ENCODE data around the gene LDAH. TPM values are rescaled to one million over a fixed set of nuclear protein-coding genes. Genes with fewer than 3 reads are reported as not detected.

LDAH gene
- total and polyA plus RNA-seq, 2 experiments from 2014 or later, result 12.1 to 37.5 TPM

- TF ChIP-seq REST (IDR thresholded peaks at IDR 0.05; ENCODE audit: unreplicated experiment) (no peak), CTCF (conservative IDR thresholded peaks at IDR 0.05; ENCODE audit: low read depth in 2 of 2) (no peak)
These were observed 185.8 kb downstream of the LDAH start (continued) for GRCh38 chr2:20637147-20637546.

- ATAC-seq (peak; percentile 97), DNase-seq (ENCODE audit: low spot score) (peak; percentile 90)
- TF ChIP-seq ZNF114 (CRISPR knock-in tag; IDR thresholded peaks at IDR 0.05) (no peak), ZNF462 (CRISPR knock-in tag; IDR thresholded peaks at IDR 0.05) (0 out of 2 replicates have a peak, but pooled peaks have one; percentile 16), EZH2 (IDR thresholded peaks at IDR 0.05; ENCODE audit: low read depth, unreplicated experiment) (no peak), ZNF331 (CRISPR knock-in tag; IDR thresholded peaks at IDR 0.05; ENCODE audit: low read depth) (no peak), CREB1 (CRISPR knock-in tag; IDR thresholded peaks at IDR 0.05; ENCODE audit: low read depth) (no peak), CTCF (conservative IDR thresholded peaks at IDR 0.05; ENCODE audit: low read depth in 2 of 2) (peak; percentile 88 to 99), STAT1 (IDR thresholded peaks at IDR 0.05; ENCODE audit: unreplicated experiment) (no peak)
- H4K20me1 ChIP-seq (replicated peaks; ENCODE audit: insufficient read depth), result no peaks in the 10 kb centered on the region
- H3K4me1 ChIP-seq (ENCODE audit: insufficient read depth), result peaks cover 6% of the 10 kb centered on the region
- Mint-ChIP-seq H3K4me3 (peak overlapping the region; percentile 2; the same call in 1 of the 3 replicates), H3K27ac (peak overlapping the region; percentile 81), H3K27me3 (ENCODE audit: insufficient read depth, low read depth, poor library complexity) (peaks cover 2% of the 10 kb centered on the region), H3K36me3 (ENCODE audit: low read depth) (no peaks in the 10 kb centered on the region), H3K4me1 (peaks cover 31% of the 10 kb centered on the region), H3K9me3 (no peaks in the 10 kb centered on the region)
- H3F3A ChIP-seq (replicated peaks; ENCODE audit: low read depth), result no peaks in the 10 kb centered on the region
- no peaks in the 10 kb centered on the region; the same call in 1 of the 2 replicates for H3K9me2 ChIP-seq (ENCODE audit: insufficient read depth)
- H3K27ac ChIP-seq (ENCODE audit: low read depth), result no peak overlapping the region
- no peaks in the 10 kb centered on the region for H3K27me3 ChIP-seq (ENCODE audit: insufficient read depth)
- no peak overlapping the region for H3K4me3 ChIP-seq
- no peaks in the 10 kb centered on the region for H3K36me3 ChIP-seq (ENCODE audit: insufficient read depth)
- H3K79me2 ChIP-seq (replicated peaks; ENCODE audit: insufficient read depth), result no peaks in the 10 kb centered on the region
- peak overlapping the region; percentile 97 for H2AFZ ChIP-seq
- H3K4me2 ChIP-seq, result peak overlapping the region; percentile 61
These were observed 187.0 kb downstream of the LDAH start for GRCh38 chr2:20635675-20636584.

Data from GM23338 (cell line).